GM19023 (cell line): ENCODE measurements around the gene RIN1.
"Not testable (repeated sequence)": the region's sequence is repeated elsewhere in the genome, so short reads cannot be mapped to it uniquely, and the experiment has no call there.

Source experiments
- ATAC-seq: cut with Tn5 transposase; IDR thresholded peaks from one replicate; pipeline ENCODE4 v1.9.1; 2021; ENCODE audit warnings: mild to moderate bottlenecking, moderate library complexity; ENCODE audit not compliant: unreplicated experiment

The RIN1 gene

DNA sequence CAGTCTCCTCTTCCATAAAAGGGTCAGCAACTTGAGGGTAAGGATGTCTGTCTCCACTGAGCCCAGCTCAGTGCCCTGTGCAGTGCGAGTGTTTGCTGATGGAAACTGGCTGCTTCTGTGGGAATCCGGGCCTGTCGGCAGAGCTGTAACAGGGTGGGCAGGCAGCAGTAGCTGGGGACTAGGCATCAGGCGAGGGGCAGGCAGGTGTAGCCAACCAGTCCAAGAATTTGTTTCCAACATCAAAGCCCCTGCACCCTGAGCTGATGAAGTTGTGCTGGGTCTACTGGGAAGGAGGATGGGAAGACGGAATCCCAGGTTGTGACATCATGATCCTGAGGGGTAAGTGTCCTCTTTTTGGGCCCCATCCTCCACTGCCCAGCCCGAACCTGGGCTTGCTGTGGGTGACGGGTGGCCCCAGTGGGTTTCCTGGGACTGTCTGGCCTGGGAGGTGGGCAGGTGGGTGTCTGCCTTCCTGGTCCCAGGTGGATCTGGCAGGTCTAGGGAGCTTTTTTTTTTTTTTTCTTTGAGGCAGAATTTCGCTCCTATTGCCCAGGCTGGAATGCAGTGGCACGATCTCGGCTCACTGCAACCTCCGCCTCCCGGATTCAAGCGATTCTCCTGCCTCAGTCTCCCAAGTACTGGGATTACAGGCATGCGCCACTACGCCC is 24.3 kb upstream of the RIN1 start:
- ATAC-seq: no peak

DNA sequence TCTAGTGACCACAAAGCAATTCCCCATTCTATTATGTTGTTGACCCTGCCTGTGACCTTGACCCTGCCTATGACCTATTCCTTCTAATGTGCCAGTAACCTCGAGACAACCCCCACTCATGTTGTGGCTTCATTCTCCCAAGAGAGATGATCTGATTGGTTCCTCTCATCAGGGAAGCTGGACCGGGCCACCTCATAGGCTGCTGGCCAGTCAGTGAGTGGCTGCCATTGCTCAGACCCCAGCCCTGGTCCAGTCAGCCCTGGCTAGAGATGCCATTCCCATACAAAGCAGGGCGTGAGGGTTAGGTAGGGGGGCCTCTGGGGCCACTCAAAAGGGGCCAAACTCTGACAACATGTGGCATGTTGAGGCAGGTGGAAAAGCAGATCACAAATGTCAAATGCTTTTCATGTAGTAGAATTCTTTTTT is 23.4 kb upstream of the RIN1 start:
- no peak for ATAC-seq

DNA sequence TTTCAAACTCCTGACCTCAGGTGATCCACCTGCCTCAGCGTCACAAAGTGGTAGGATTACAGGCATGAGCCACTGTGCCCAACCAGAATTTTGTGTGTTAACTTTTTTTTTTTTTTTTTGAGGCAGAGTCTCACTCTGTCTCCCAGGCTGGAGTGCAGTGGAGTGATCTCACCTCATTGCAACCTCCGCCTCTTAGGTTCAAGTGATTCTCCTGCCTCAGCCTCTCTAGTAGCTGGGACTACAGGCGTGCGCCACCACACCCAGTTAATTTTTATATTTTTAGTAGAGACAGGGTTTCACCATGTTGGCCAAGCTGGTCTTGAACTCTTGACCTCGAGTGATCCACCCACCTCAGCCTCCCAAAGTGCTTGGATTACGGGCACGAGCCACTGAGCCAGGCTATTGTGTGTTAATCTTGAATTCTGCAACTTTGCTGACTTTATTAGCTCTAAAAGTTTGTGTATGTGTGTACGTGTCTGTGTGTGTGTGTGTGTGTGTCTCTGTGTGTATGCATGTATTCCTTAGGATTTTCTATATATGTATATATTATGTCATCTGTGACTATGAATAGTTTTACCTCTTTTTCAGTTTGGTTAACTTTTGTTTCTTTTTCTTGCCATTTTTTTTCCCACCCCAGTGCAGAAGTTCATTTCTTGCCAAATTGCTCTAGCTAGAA is 14.5 kb upstream of the RIN1 start:
- not testable (repeated sequence) for ATAC-seq

DNA sequence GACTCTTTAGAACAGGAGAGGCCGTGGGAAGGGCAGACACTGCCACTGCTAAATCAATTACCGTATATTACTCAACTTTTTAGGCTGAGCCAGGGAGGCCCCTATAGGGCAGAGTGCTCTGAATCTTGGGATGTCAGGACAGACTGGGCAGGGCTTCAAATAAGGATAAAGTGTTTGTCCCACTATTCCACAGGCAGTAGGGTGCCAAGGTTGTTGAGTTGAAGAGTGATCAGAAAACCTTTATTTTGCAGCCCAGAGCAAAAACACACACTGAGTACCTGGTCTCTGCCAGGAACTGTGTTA is 12.8 kb upstream of the RIN1 start:
- no peak for ATAC-seq

DNA sequence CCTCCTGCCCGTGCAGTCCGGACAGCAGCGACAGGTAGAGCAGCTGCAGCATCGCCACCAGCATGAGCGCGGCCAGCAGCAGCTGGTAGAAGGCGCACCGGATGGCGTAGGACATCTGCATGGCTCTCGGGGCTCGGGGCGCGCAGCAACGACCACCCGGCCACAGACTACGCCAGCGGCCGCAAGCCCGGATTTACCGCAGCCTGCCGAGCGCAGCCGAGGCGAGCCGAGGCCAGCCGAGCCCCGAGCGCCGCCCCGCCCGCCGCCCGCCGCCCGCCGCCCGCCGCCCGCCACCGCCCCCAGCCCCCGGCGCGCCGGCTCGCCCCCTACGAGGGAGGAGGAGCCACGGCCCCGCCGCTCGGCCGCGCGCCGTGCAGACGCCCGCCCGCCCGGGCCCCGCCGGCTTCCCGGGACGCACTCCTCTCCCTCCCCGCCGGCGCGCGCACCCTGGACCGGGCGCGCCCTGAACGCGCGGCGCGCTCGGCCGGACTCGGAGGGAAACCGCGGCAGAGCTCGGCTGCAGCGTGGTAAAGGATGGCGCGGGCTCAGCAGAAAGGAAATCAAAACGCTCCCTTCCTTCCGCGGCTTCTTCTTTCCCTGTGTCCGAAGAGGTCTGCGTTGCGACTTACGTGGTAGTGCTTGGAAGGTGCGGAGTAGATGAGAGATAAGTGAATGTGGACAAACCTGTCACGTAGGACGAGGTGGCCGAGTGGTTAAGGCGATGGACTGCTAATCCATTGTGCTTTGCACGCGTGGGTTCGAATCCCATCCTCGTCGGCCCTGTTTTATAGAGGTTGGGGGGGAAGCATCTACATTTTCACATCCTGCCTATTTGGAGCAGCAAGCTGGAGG is 11.4 kb upstream of the RIN1 start, which contains the start of gene B4GAT1:
TSS of gene B4GAT1 (minus strand) at position 205 of the 852 bp plus-strand sequence. CDS start at position 121, 84 bp downstream.
- peak; percentile 41 for ATAC-seq

DNA sequence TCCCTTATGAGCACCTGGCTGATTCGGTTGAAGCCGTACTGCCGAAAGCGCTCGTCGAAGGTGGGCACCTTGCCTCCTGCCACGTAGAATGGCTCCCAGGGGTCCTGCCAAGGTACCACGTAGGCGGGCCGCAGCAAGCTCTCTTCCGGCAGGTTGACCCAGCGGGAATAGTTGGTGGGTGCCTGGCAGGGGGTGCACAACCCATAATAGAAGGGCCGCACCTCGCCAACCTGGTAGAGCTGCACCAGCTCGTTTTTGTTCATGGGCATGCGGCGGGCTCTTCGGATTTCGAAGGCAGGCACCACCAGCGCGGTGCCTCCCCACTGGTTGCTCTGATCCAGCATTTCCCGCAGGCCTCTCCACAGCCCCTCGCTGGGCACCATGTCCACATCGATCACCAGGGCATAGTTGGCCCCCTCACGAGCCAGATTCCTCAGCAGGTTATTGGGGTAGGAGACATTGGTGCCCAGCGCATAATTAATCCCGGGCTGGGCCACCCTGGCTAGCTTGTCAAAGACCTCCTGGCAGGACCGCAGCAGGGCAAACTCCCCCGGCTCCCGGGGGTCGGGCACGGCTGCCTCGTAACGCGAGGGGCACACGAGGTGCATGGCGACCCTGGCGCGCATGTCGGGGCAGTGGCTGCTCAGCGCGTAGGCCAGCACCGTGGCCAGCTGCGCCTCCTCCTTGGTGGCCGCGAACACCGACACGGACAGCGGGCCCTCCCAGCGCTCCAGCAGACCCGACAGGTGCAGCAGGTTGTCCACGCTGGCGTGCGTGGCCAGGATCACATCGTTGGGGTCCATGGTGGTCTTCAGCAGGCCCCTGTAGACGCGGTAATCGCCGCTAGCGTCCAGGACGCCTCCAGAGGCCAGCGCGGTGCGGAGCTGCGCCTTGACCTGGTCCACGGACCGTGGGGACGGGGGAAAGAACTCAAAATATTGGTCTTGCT is 10.5 kb upstream of the RIN1 start:
- ATAC-seq: no peak

DNA sequence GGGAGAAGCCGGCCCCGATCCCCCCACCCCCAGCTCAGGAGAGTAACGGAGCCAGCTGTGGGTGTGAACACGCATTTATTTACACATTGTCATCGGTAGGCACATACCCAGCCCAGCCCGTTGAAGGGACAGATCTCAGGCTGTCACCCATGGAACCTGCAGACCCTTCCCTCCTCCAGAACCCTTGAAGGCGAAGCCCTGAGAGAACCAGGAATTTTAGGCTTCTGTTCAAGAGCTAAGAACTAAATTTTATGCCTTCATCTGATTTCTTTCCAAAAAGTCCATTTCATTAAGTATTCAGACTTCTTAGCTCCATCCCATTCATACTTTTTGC is 9.0 kb upstream of the RIN1 start:
- peak; percentile 2 for ATAC-seq

DNA sequence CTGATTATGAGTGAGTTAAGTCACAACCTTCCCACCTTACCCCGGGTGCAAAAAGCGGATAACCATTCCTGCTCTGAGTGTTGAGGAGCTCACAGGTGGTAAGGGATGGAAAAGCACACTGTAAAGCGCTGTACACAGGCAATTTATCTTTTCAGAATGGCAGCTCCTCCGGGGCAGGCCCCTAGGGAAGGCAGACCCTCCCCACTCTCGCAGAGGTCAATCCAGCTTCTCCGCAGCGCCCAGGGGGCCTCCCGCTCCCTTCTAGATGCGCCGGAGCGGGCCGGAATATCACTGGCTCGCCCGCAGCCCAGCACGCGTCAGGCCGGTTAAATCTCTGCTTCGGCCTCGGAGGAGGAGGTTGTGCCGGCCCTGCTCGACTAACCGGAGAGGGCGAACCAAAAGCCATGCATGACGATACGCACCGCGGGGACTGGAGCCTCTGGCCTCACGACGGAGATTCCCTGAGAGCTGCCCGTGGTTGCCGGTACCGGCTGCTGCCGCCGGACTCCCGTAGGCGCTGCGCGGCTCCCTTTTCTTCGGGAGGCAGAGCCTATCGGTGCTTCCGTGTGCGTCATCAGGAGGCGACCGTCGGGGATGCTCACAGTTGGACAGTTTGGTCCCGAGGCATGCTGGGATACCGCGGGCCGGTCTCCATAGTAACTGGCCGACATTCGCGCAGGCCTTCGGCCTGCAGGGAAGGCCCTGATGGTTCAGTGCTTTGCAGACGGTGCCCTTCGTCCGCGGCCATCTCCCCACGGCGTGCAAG is 8.5 kb upstream of the RIN1 start, which contains the start of gene BRMS1:
TSS of gene BRMS1 (minus strand) at position 555 of the 766 bp plus-strand sequence. CDS start 2,870 bp downstream, outside the sequence.
- peak; percentile 60 for ATAC-seq

DNA sequence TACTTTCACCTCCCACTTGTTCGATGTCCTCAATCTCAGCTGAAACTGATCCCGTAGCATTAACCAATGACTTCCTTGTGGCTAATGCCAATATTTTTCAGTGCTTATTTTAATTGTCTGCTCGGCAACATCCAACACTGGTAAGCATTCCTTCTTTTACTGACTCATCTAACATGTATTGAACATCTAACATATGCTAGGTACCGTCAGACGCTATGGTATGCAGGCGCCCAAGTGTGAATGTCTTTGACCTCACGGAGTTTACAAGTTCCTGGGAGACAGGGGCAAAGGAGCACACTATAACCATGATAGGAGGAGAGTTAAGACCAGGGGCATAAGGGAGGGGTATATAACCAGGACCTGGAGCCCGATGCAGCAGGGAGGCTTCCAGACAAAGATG is 6.9 kb upstream of the RIN1 start:
- ATAC-seq: no peak

DNA sequence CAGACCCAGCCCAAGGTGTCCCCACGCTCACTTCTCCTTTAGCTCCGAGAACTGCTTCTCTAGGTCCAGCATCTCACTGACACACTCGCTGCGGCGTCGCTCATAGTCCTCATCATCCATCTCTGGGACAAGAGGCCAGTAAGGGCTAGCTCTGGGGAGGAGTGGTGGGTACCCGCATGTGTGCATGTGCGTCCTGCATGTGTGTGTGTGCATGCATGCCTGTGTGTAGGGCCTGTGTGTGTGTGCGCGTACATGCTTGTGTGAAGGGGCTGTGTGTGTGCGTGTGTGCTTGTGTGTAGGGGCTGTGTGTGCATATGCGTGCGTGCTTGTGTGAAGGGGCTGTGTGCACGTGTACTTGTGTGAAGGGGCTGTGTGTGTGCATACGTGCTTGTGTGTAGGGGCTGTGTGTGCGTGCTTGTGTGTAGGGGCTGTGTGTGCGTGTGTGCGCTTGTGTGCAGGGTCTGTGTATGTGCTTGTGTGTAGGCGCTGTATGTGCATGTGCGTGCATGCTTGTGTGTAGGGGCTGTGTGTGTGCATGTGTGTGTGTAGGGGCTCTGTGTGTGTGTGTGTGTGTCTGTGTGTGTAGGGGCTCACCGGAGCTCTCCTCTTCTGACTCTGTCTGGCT is 5.4 kb upstream of the RIN1 start:
- ATAC-seq: no peak

DNA sequence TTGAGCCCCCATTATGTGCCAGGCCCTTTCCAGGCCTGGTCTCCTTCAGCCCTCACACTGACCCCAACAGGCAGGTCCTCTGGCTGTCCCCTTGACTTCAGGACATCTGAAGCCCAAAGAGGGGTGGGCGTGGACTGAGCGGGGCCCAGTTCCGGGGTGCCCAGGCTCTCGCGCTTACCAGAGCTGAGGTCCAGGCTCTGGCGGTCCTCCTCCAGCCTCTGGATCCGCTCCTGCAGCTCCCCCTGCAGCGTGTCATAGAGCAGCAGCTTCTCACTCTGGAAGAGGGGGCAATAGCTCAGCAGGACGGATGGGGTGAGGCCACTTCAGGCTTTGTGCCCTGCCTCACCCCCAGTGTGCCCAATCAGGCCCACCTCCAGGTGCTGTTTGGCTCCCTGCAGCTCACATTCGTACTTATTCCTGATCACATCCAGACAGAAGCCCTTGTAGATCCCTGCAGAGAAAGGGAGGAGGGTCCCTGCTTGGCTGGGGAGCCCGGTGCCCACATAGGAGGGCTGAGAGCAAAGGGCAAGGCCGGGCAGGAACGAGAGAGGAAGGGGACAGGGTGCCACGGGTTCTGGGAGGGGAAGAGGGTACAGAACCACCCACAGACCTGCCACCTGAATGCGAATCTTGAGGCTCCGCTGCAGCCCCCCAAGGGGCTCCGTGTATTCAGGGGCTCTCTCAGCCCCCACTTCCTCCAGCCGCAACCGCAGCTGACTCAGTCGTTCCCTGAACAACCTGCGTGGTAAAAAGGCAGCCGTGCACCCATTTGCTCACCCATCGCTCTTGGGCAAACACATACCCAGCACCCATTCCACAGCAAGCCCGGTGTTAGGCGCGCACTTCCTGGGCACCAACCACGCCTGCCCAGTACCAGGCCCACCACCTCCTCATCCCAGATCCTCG is 4.6 kb upstream of the RIN1 start:
- no peak for ATAC-seq

DNA sequence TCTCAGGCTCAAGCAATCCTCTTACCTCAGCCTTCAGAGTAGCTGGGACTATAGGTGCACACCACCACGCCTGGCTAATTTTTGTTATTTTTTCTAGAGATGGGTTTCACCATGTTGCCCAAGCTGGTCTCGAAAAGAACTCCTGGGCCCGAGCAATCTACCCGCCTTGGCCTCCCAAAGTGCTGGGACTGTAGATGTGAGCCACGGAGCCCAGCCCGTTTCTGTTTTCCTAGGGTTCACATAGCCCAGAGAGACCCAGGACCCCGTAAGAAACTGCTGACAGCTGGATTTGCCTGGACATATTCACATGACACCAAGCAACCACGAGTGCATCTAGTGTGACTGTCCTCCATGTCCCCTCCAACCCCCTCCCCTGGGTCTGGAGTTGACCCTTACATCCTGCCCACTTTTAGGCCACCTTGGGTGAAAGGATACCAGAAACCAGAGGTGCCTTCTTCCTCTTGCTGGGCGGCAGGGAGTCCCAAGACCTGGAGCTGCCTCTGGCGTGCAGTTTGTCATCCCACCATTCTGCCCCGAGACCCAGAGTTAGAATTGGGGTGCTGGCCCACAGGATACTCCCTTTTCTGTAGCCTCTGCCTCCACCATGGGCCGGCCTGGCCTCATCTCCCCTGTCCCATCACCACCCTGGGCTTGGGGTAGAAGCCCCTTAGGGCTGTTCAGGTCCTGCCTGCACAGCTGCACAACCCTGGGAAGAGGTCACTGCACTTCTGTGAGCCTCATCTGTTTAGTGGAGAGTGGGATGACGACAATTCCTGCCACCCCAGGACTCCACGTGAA is 3.7 kb upstream of the RIN1 start:
- ATAC-seq: no peak

DNA sequence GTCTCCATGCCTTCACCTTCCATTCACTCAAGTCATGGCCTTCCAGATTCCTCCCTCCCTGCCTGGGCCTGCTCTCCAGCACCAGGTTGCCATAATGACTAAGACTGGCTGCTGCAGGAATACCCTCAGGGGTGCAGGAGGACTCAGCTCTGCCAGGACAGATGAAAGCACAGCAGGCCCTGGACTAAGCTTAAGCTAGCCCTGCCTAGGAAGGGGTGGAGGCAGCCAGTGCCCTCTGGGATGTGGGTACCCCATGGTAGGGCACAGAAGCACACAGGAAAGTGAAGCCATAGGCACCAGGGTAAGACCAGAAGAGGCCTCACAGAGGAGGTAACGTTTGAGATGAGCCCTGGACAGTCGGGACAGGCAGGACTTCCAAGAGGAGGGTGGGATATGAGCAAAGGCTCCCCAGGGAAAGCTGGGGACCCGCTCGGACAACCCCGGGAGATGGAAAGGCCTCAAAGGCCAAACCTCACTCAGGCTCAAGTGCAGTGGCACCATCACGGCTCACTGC is 3.0 kb upstream of the RIN1 start:
- no peak for ATAC-seq

DNA sequence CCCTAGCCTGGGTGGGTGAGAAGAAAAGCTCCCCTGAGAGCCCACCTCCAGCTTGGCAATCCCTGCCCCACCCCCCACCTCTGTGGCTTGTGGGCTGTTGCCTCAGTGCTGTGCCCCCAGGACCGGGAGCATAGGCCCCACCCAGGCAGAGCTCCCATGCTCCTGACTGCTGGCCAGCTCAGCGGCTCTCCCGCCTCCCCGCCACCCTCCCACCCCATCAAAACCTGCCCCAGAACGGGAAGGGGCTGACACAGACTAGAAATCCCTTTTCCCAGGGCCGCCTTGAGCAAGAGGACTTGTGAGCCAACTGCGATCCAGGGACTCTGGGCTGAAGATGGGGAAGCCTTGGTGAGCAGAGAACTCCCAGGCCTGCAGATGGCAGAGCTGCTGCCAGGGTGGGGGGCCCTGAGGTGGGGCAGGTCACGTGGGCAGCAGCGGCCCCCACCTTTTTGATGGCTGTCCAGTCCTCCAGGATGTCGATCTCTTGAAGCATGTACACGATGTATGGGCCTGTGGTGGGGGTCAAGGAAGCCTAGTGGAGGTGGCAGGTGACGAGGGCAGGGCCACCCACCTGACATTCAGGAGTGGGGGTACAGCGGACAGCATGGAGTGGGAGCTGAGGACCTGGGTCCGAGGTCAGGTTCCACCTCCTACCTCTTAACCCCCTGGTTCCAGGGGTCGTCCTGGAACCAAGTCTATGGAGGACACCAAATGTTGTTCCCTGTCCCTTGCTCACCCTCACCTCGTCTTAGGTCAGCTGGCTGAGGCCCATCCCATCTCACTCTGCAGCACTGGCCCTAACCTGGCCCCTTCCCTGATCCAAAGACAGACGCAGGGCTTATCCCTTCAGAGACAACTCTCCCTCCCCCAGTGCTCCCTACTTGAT is 2.3 kb upstream of the RIN1 start:
- no peak for ATAC-seq

DNA sequence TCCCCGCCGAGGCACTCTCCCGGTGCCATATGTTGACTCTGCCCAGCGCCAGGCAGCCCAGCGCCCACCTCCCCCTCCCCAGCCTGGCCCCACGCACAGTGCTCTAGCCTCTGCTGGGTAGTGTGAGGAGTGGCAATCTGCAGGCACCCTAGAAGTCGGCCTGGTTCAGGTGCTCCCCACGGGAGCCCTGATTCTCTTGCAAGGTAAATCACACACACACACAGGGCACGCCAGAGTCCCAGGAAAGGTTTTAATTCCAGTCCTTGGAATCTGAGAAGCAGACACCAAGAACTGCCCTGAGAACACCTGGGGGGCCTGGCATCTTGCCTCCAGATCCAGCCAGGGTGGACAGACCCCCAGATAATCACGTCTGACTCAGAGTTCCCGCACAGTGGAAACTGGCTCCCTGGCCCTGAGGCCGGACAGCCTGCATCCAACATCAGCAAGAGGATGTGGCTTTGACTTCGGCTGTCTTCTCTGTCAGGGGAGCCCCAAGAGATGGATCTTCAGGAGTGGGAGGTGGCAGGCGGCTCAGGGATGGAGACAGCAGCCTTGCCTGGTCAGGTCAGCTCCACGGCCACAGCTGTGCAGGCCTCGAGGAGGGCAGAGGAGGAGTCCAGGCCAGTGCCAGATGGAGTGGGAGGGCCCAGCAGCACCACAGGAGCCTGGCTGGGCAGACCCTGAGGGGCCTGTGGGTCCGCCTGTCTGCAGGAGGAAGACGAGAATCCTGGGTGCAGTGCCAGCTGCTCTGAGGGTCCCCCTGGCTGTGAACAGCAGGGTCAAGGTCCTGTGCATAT is 1.1 kb upstream of the RIN1 start:
- no peak for ATAC-seq
